B cell (primary cell): ENCODE results near the gene RABL2A. TPM values are rescaled to one million over a fixed set of nuclear protein-coding genes. Genes with fewer than 3 reads are reported as not detected.
A peak's percentile ranks its signal among the peaks of the same experiment; 100 is the strongest.
"Not testable (repeated sequence)": the region's sequence is repeated elsewhere in the genome, so short reads cannot be mapped to it uniquely, and the experiment has no call there.

Source experiments
- ATAC-seq: fragments of 200-7000 bp; cut with Tn5 transposase; one replicate; pipeline ENCODE4 v1.10.0; 2021; ENCODE audit warnings: low read depth, mild to moderate bottlenecking, moderate number of reproducible peaks, moderate library complexity
- CTCF ChIA-PET: fragments of 350-600 bp; sonication (Branson Sonifier 250); formaldehyde crosslinking; loops from one replicate; lab custom pipeline; 2021; ENCODE audit warnings: antibody characterized with exemption, inconsistent platforms; lab: Charles Lee
- POLR2A ChIA-PET: fragments of 350-600 bp; sonication (Branson Sonifier 250); formaldehyde crosslinking; loops from one replicate; lab custom pipeline; 2021; ENCODE audit warnings: antibody characterized with exemption; lab: Charles Lee
- DNase-seq: peaks from one replicate; pipeline ENCODE4 v3.0.0; 2013
- H2AFZ ChIP-seq: 2 replicates; pipeline ENCODE4 v1.6.1; 2012; ENCODE audit warnings: mild to moderate bottlenecking, low read depth, low read length; ENCODE audit not compliant: insufficient read depth, poor library complexity, severe bottlenecking
- H3K27ac ChIP-seq, 2 donors: 1 replicate in 1 of 2; 2 replicates in 1 of 2; pipeline ENCODE4 v1.5.1; 2012 to 2013; ENCODE audit warnings: low read length in 2 of 2, mild to moderate bottlenecking in 2 of 2, moderate library complexity in 1 of 2
- H3K27me3 ChIP-seq, 4 experiments: fragments of 200-600 bp in 1 of 4; sonication (generic) in 1 of 4; replicated peaks in 1 of 4; 1 replicate in 2 of 4; 2 replicates in 2 of 4; pipeline versions ENCODE4 v1.6.1 to v1.7.0; 2013 to 2016; ENCODE audit warnings: low read length in 3 of 4, mild to moderate bottlenecking in 2 of 4, mixed read lengths in 1 of 4, moderate library complexity in 1 of 4; ENCODE audit not compliant: insufficient read depth in 4 of 4, control insufficient read depth in 3 of 4; ENCODE audit errors: control extremely low read depth in 1 of 4
- H3K36me3 ChIP-seq, 2 experiments: replicated peaks in 1 of 2; 1 replicate in 1 of 2; 2 replicates in 1 of 2; pipeline versions ENCODE4 v1.6.1 to v1.7.1; 2013; ENCODE audit warnings: low read length in 1 of 2; ENCODE audit not compliant: insufficient read depth in 2 of 2, control insufficient read depth in 1 of 2; ENCODE audit errors: control extremely low read depth in 1 of 2, extremely low read depth in 1 of 2
- H3K4me1 ChIP-seq, 2 donors: fragments of 200-600 bp in 1 of 2; sonication (generic) in 1 of 2; 1 replicate in 1 of 2; 2 replicates in 1 of 2; pipeline versions ENCODE4 v1.5.1 to v1.6.1; 2013 to 2017; ENCODE audit warnings: low read length in 2 of 2; ENCODE audit not compliant: control insufficient read depth in 2 of 2, insufficient read depth in 2 of 2
- H3K4me2 ChIP-seq: replicated peaks from 2 replicates; pipeline ENCODE3; 2012; ENCODE audit warnings: mild to moderate bottlenecking, low read depth, low read length; ENCODE audit not compliant: poor library complexity, severe bottlenecking
- H3K4me3 ChIP-seq, 5 experiments: fragments of 200-600 bp in 1 of 5; sonication (generic) in 1 of 5; 1 replicate in 3 of 5; 2 replicates in 2 of 5; pipeline versions ENCODE4 v1.5.1 to v1.7.0; 2011 to 2016; ENCODE audit warnings: low read length in 4 of 5, mild to moderate bottlenecking in 4 of 5, low read depth in 2 of 5, control low read depth in 1 of 5, moderate library complexity in 1 of 5; ENCODE audit not compliant: insufficient read depth in 1 of 5; ENCODE audit errors: control extremely low read depth in 1 of 5, extremely low read depth in 1 of 5
- H3K79me2 ChIP-seq: fragments of 200-600 bp; sonication (generic); one replicate; pipeline ENCODE4 v1.6.0; 2016; ENCODE audit warnings: low read length; ENCODE audit not compliant: control insufficient read depth, insufficient read depth
- H3K9ac ChIP-seq: fragments of 200-600 bp; sonication (generic); 2 replicates; pipeline ENCODE4 v1.6.1; 2017; ENCODE audit warnings: mild to moderate bottlenecking, low read length, moderate library complexity
- H3K9me3 ChIP-seq, 3 donors: one replicate each; pipeline versions ENCODE4 v1.6.1 to v1.7.1; 2013; ENCODE audit warnings: low read length in 2 of 3; ENCODE audit not compliant: control insufficient read depth in 2 of 3, insufficient read depth in 1 of 3; ENCODE audit errors: control extremely low read depth in 1 of 3
- H4K20me1 ChIP-seq: 2 replicates; pipeline ENCODE4 v1.6.0; 2012; ENCODE audit warnings: mild to moderate bottlenecking, low read length; ENCODE audit not compliant: insufficient read depth, control insufficient read depth, poor library complexity, severe bottlenecking
- H3K27ac Mint-ChIP-seq: one replicate; pipeline ENCODE4 v1.8.0; 2021; ENCODE audit warnings: mixed read lengths
- H3K27me3 Mint-ChIP-seq: one replicate; pipeline ENCODE4 v1.8.0; 2021; ENCODE audit warnings: mixed read lengths
- H3K4me1 Mint-ChIP-seq: one replicate; pipeline ENCODE4 v1.8.0; 2021; ENCODE audit warnings: mixed read lengths
- H3K4me3 Mint-ChIP-seq: one replicate; pipeline ENCODE4 v1.8.0; 2021; ENCODE audit warnings: mixed read lengths
- H3K9me3 Mint-ChIP-seq: one replicate; pipeline ENCODE4 v1.8.0; 2022; ENCODE audit warnings: mixed read lengths; ENCODE audit not compliant: insufficient read depth
- EZH2 ChIP-seq: IDR thresholded peaks from 2 replicates; pipeline ENCODE4 v1.6.1; 2012; ENCODE audit warnings: borderline replicate concordance, low read depth, mild to moderate bottlenecking, moderate library complexity, low read length; ENCODE audit not compliant: insufficient read depth, poor library complexity, severe bottlenecking
- WGBS: methylation state at CpG from one replicate; pipeline ENCODE4 v1.1.5; 2013; ENCODE audit warnings: missing lambda C conversion rate; ENCODE audit not compliant: insufficient coverage; 5-methylcytosine and 5-hydroxymethylcytosine counted together
- intact Hi-C: fragments of 100-400 bp; cut with micrococcal nuclease; formaldehyde crosslinking; loops from one replicate; pipeline ENCODE4 v1.10.0; 2022
- polyA plus RNA-seq: library from polyadenylated mRNA; depleted of rRNA; stranded (reverse); fragments of >200 nt; gene quantifications from 2 replicates; pipeline ENCODE4 v1.2.3, GENCODE V29; 2012
- total RNA-seq, 2 donors: library from RNA; stranded (reverse); fragments of 120-200 nt in 1 of 2; gene quantifications; 1 replicate in 1 of 2; 2 replicates in 1 of 2; pipeline versions ENCODE4 v1.2.3 to v1.2.4, GENCODE V29; 2013 to 2022
- TF ChIP-seq, protein P1 (sequence below): fragments of 200-600 bp; IDR thresholded peaks from one replicate; pipeline ENCODE4 v1.8.0; 2022; ENCODE audit warnings: antibody characterized with exemption, mild to moderate bottlenecking

Gene RABL2A
- total and polyA plus RNA-seq, 2 donors (not counting 1 experiment from before 2014, with no cell fraction given): 50.6 to 84.7 TPM

DNA sequence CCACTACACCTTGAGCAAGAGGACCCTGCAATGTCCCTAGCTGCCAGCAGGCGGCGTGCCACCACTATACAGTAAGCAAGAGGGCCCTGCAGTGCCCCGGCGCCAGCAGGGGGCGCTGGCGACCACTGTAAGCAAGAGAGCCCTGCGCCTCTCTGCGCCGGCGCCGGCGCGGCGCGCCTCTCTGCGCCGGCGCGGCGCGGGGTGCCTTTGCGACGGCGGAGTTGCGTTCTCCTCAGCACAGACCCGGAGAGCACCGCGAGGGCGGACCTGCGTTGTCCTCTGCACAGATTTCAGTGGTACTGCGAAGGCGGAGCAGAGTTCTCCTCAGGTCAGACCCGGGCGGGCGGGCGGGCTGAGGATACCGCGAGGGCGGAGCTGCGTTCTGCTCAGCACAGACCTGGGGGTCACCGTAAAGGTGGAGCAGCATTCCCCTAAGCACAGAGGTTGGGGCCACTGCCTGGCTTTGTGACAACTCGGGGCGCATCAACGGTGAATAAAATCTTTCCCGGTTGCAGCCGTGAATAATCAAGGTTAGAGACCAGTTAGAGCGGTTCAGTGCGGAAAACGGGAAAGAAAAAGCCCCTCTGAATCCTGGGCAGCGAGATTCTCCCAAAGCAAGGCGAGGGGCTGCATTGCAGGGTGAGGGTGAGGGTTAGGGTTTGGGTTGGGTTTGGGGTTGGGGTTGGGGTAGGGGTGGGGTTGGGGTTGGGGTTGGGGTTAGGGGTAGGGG lies 24.9 kb upstream of the RABL2A start:
- H3K9me3 Mint-ChIP-seq, H3K4me2 ChIP-seq, H3K9ac ChIP-seq, H2AFZ ChIP-seq, H3K27ac Mint-ChIP-seq, H3K4me1 ChIP-seq, H3K36me3 ChIP-seq, H3K27me3 ChIP-seq, H3K27ac ChIP-seq, H4K20me1 ChIP-seq, H3K79me2 ChIP-seq, H3K9me3 ChIP-seq, POLR2A ChIA-PET, H3K27me3 Mint-ChIP-seq, H3K4me3 Mint-ChIP-seq: not testable (repeated sequence)
- H3K4me3 ChIP-seq: peak overlapping the region in 1 of 5 experiments; percentile 25
- TF ChIP-seq, protein P1, sequence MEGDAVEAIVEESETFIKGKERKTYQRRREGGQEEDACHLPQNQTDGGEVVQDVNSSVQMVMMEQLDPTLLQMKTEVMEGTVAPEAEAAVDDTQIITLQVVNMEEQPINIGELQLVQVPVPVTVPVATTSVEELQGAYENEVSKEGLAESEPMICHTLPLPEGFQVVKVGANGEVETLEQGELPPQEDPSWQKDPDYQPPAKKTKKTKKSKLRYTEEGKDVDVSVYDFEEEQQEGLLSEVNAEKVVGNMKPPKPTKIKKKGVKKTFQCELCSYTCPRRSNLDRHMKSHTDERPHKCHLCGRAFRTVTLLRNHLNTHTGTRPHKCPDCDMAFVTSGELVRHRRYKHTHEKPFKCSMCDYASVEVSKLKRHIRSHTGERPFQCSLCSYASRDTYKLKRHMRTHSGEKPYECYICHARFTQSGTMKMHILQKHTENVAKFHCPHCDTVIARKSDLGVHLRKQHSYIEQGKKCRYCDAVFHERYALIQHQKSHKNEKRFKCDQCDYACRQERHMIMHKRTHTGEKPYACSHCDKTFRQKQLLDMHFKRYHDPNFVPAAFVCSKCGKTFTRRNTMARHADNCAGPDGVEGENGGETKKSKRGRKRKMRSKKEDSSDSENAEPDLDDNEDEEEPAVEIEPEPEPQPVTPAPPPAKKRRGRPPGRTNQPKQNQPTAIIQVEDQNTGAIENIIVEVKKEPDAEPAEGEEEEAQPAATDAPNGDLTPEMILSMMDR: peak; percentile 60
- CTCF ChIA-PET: interaction anchor here (0.7 kb wide), 1 partner anchor 98 kb away, joined by 3 read pairs; no protein-coding TSS in a partner anchor
- ATAC-seq (peak; percentile 16), DNase-seq (peak; percentile 73)
- 78% methylated on average over 47 of the region's 51 CpGs for WGBS
- intact Hi-C loops: loop anchor here (5.0 kb wide), 1 partner anchor 100 kb away; no protein-coding TSS in a partner anchor
- peaks cover 10% of the 10 kb centered on the region for H3K4me1 Mint-ChIP-seq

DNA sequence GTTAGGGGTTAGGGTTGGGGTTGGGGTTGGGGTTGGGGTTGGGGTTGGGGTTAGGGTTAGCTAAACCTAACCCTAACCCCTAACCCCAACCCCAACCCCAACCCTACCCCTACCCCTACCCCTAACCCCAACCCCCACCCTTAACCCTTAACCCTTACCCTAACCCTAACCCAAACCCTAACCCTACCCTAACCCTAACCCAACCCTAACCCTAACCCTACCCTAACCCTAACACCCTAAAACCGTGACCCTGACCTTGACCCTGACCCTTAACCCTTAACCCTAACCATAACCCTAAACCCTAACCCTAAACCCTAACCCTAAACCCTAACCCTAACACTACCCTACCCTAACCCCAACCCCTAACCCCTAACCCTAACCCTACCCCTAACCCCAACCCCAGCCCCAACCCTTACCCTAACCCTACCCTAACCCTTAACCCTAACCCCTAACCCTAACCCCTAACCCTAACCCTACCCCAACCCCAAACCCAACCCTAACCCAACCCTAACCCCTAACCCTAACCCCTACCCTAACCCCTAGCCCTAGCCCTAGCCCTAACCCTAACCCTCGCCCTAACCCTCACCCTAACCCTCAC lies 24.1 kb upstream of the RABL2A start:
- Histone ChIP-seq H4K20me1 (no peaks in the 10 kb centered on the region), H3K4me1 (peaks cover 0 to 8% of the 10 kb centered on the region in 2 donors), H3K9ac (peak overlapping the region; percentile 57), H3K27me3 (no peaks in the 10 kb centered on the region), H3K36me3 (no peaks in the 10 kb centered on the region), H3K4me2 (peak overlapping the region; percentile 61), H2AFZ (peak overlapping the region; percentile 62), H3K4me3 (peak overlapping the region in 4 of 5 experiments; percentile 34 to 70 (median 52)), H3K79me2 (no peaks in the 10 kb centered on the region), H3K27ac (peak overlapping the region; percentile 56 to 64), H3K9me3 (peaks cover 0 to 7% (median 0%) of the 10 kb centered on the region in 3 donors)
- Mint-ChIP-seq H3K4me1 (peaks cover 10% of the 10 kb centered on the region), H3K4me3 (peak overlapping the region; percentile 97), H3K9me3 (no peaks in the 10 kb centered on the region), H3K27me3 (no peaks in the 10 kb centered on the region), H3K27ac (peak overlapping the region; percentile 99)
- 43% methylated on average over 2 of the region's 2 CpGs for WGBS
- ChIA-PET POLR2A (interaction anchor here (1.3 kb wide), 1 partner anchor 154 kb away, joined by 5 read pairs; the partner anchor contains the start of gene SLC35F5), CTCF (interaction anchor here (1.6 kb wide), 1 partner anchor 97 kb away, joined by 5 read pairs; no protein-coding TSS in a partner anchor)
- no peak for DNase-seq
- TF ChIP-seq, protein P1: no peak
- no peak for TF ChIP-seq EZH2
- peak; percentile 37 for ATAC-seq
- intact Hi-C loops: loop anchor here (5.0 kb wide), 1 partner anchor 99 kb away; no protein-coding TSS in a partner anchor
